ENCODE measurements around the gene GALNS.
A peak's percentile ranks its signal among the peaks of the same experiment; 100 is the strongest.

The GALNS gene

DNA sequence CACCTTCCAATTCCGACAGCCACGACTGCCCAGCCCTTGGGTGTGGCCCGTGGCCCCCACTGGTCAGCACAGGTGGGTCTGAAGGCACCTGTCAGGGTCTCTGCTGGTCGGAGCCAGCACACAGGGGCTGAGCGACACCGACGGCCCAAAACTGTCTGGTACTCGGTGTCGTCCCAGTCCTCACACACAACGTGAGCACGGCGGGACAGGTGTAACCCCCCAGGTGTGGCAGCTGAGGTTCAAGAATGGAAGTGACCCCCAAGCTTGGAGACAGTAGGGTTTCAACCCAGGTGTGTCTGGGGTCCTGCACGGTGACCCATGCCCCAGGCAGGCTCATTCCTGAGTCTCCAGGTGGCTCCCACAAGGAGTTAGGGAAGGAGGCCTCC lies 1.0 kb downstream of the GALNS start:
- H3K4me3 ChIP-seq (ENCODE audit: low read depth, low read length): peak overlapping the region; percentile 80
- in situ Hi-C loops (cut with HindIII; ENCODE audit: low sequenced_read_pairs): loop anchor here (25.0 kb wide), 1 partner anchor 93 kb away; no protein-coding TSS in a partner anchor
- TF ChIP-seq, protein P1, sequence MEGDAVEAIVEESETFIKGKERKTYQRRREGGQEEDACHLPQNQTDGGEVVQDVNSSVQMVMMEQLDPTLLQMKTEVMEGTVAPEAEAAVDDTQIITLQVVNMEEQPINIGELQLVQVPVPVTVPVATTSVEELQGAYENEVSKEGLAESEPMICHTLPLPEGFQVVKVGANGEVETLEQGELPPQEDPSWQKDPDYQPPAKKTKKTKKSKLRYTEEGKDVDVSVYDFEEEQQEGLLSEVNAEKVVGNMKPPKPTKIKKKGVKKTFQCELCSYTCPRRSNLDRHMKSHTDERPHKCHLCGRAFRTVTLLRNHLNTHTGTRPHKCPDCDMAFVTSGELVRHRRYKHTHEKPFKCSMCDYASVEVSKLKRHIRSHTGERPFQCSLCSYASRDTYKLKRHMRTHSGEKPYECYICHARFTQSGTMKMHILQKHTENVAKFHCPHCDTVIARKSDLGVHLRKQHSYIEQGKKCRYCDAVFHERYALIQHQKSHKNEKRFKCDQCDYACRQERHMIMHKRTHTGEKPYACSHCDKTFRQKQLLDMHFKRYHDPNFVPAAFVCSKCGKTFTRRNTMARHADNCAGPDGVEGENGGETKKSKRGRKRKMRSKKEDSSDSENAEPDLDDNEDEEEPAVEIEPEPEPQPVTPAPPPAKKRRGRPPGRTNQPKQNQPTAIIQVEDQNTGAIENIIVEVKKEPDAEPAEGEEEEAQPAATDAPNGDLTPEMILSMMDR (IDR thresholded peaks at IDR 0.05; ENCODE audit: low read depth, low read length, missing control alignments): no peak
- no peak for DNase-seq (ENCODE audit: low read depth)

DNA sequence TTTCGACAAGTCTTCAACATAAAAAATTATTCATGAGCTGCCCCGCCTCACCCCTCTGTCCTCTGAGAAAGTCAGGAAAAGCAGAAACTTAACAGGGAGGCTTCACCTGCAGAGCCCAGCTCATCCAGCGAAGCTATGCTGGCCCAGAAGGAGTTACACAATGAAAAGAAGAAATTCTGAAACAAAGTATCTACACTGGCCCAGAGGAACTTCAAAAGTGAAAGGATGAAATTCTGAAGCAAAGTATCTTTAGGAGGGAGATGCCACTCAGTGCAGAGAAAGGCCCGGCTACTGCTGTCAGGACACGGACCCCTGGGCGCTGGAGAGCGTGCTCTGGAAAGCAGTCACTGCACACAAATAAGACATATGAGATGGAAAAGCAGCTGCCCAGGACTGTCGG lies 1.6 kb downstream of the GALNS start:
- TF ChIP-seq, protein P1 (IDR thresholded peaks at IDR 0.05; ENCODE audit: low read depth, low read length, missing control alignments): no peak
- in situ Hi-C loops (cut with HindIII; ENCODE audit: low sequenced_read_pairs): loop anchor here (25.0 kb wide), 1 partner anchor 93 kb away; no protein-coding TSS in a partner anchor

DNA sequence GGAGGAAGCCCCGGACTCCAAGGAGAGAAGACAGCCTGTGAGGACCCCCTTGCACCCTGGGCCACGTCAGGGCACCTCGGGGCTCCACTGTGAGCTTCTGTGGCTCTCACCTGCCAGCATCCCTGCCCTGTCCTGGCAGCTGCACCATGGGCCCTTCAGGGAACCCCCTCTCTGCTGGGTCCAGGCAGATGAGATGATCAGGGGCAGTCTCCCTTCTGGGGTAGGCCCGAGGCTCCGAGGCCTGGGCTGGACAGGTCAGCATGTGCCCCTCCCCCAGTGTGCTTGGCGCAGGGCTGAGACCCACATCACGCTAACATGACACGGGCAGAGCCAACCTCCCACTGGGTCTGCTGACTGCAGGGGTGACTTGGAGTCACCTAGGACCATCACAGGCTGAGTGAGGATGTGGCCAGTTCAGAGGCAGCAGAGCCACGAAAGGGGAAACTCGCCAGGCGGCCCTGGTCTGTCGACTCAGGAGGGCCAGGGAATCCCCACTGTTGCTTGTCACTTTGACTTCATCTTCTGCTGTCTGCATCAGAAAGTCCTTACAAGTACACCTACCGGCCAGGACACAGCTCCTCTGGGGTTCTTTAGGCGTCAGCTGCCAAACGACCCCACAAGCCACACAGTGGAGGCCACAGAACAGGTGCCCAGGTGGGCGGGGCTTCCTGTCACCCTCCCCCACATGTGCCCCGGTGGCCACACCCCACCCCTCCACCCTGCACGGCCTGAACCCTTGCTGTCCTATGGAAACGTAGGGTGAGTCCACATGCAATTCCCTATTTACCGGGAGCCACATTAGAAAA lies 2.2 kb downstream of the GALNS start:
- TF ChIP-seq, protein P1 (IDR thresholded peaks at IDR 0.05; ENCODE audit: low read depth, low read length, missing control alignments): no peak
- no peak overlapping the region for H3K4me3 ChIP-seq (ENCODE audit: low read depth, low read length)
- DNase-seq (ENCODE audit: low read depth): no peak
- in situ Hi-C loops (cut with HindIII; ENCODE audit: low sequenced_read_pairs): loop anchor here (25.0 kb wide), 1 partner anchor 92 kb away; no protein-coding TSS in a partner anchor

More for the DNA sequence above, 1.6 kb downstream of the GALNS start:
- no peak overlapping the region for H3K4me3 ChIP-seq (ENCODE audit: low read depth, low read length)
- no peak for DNase-seq (ENCODE audit: low read depth)

DNA sequence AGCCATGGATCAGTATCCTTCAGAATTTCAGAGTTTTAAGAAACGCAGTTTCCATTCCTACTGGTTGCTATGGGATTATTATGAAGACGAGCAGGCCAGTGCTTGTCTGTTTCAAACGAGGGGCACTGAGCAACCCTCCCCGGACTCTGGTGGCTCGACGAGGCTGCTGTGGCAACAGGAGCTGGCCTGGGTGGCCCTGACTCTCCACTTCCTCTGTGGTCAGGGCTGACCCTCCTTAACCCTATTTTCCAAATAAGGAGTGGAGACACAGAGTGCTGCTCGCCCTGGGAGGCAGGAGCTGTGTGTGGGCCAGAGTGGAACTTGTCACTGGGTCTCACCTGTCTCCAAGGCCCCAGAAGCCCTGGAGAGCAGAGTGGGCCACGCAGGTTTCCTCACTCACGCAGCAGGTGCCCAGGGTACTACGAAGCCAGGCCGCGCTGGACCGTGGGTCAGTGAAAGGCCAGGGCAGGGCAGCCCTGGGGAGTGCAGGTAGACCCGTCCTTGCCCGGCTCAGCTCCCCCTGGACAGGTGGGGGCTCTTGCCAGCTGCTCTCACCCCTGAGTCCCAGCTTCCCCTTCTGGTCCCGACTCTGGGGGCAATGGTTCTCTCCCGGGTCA lies 3.3 kb downstream of the GALNS start:
- no peak overlapping the region for H3K4me3 ChIP-seq (ENCODE audit: low read depth, low read length)
- in situ Hi-C loops (cut with HindIII; ENCODE audit: low sequenced_read_pairs): loop anchor here (25.0 kb wide), 1 partner anchor 91 kb away; no protein-coding TSS in a partner anchor
- no peak for DNase-seq (ENCODE audit: low read depth)
- TF ChIP-seq, protein P1 (IDR thresholded peaks at IDR 0.05; ENCODE audit: low read depth, low read length, missing control alignments): no peak

DNA sequence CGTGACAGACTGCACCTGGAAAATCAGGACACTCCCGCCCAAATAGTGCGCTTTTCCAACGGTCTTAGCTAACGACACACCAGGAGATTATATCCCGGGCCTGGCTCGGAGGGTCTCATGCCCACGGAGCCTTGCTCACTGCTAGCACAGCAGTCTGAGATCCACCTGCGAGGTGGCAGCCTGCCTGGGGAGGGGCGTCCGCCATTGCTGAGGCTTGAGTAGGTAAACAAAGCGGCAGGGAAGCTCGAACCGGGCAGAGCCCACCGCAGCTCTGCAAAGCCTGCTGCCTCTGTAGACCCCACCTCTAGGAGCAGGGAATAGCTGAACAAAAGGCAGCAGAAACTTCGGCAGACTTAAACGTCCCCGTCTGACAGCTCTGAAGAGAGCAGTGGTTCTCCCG lies 5.1 kb downstream of the GALNS start:
- DNase-seq (ENCODE audit: low read depth): no peak
- TF ChIP-seq, protein P1 (IDR thresholded peaks at IDR 0.05; ENCODE audit: low read depth, low read length, missing control alignments): no peak
- in situ Hi-C loops (cut with HindIII; ENCODE audit: low sequenced_read_pairs): loop anchor here (25.0 kb wide), 1 partner anchor 89 kb away; no protein-coding TSS in a partner anchor

DNA sequence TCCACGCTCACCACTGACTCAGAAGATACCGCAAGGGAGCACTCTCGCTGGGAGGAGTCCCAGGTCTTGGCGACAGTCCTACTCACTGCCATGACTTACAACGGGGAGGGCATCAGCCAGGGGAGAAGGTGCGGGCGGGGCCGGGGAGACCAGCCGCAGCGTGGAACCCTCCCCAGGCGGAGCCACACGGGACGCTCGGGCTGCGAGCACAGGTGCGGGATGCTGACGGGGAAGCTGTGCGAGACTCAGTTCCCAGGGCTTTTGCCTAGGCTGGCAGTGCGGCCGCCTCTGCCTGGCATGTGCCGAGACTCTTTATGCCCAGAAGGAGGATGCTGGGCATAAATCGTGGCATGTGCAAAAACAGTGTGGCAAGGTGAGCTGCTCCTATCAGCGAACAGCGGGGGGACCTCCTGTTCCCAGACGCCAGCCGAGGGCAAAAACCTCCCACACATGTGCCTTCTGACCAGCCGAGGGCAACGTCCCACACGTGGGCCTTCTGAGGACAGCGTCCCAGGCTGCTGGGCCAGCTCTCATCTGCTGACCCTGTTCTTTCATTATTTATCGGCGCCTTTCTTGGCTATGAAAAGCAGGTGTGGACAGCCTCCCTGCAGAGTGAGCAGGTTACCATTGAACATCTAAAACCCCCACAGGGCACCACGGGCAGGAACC lies 6.1 kb downstream of the GALNS start:
- in situ Hi-C loops (cut with HindIII; ENCODE audit: low sequenced_read_pairs): loop anchor here (25.0 kb wide), 1 partner anchor 88 kb away; no protein-coding TSS in a partner anchor
- no peak overlapping the region for H3K4me3 ChIP-seq (ENCODE audit: low read depth, low read length)
- DNase-seq (ENCODE audit: low read depth): no peak
- TF ChIP-seq, protein P1 (IDR thresholded peaks at IDR 0.05; ENCODE audit: low read depth, low read length, missing control alignments): no peak

More for the DNA sequence above, 5.1 kb downstream of the GALNS start:
- no peak overlapping the region for H3K4me3 ChIP-seq (ENCODE audit: low read depth, low read length)
